Measurements from ENCODE around the gene GJB2.
A peak's percentile ranks its signal among the peaks of the same experiment; 100 is the strongest.

The GJB2 gene

DNA sequence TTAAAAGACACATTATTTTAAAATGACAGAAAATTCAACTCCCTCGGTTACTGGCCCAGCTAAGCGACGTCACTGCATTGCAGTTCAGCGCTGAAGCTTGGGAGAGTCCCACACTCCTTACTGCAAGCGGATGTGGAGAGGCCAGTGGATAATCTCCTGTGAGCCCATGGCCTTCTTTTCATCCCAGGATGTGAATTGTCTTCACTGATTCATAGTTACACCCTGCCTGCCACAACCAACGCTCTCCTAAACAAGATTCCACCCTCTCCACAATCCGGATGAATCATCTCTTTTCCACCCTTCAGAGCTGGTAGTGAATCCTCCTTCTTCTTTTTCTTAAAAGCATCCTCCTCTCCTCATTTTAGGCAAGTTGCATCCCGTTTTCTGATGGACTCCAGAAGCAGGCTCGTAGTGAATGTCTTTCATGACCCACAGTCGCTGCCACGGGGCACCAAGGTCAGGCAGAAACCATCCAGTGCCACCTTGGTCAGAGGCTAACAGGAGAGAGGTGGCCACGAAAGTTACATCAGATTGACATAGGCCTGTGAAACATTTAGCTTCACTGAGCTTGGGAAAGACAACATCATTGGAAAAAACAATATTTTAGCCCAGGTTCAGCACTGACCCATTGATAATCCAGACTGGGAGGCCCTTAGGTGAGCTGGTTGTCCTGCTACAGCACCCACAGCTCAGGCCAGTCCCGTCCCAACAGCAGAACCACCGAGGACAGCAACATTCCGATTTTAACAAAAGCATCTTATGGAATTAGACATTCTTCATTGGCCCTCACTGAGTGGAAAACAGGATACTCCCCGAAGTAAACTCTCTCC is 2.0 kb downstream of the GJB2 start:
- H3K27ac Mint-ChIP-seq, result no peak overlapping the region
- TF ChIP-seq CTCF (IDR thresholded peaks at IDR 0.05), result no peak
- no peak overlapping the region for H3K4me3 Mint-ChIP-seq
- no peaks in the 10 kb centered on the region for H3K9me3 Mint-ChIP-seq
- H3K27me3 Mint-ChIP-seq (ENCODE audit: low read depth, poor library complexity), result peaks cover 91% of the 10 kb centered on the region
- H3K36me3 Mint-ChIP-seq (ENCODE audit: low read depth), result no peaks in the 10 kb centered on the region
- H3K4me1 Mint-ChIP-seq, result peaks cover 12% of the 10 kb centered on the region
- DNase-seq, result no peak

DNA sequence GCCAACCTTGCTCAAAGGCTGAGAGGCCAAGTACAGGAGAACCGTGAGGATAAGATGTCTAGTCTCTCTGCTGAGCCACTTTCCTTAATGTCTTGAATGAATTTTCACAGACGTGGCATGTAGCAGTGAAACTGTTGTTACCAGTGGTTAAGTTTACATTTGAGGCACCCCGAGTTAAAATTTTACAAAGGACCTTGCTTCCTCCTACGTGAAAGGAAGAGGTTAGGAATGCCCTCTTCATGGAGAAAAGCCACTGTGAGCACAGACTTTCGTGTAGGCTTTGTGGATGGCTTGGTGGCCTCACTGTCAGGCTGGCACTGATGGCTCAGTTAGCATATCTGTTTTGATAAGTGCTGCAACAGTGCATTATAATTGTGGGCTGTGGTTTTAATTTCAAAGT is 2.7 kb downstream of the GJB2 start:
- TF ChIP-seq CTCF (IDR thresholded peaks at IDR 0.05), result no peak
- H3K27ac Mint-ChIP-seq, result no peak overlapping the region
- H3K36me3 Mint-ChIP-seq (ENCODE audit: low read depth), result no peaks in the 10 kb centered on the region
- no peak for DNase-seq
- H3K9me3 Mint-ChIP-seq, result no peaks in the 10 kb centered on the region
- no peak overlapping the region for H3K4me3 Mint-ChIP-seq
- peaks cover 12% of the 10 kb centered on the region for H3K4me1 Mint-ChIP-seq
- H3K27me3 Mint-ChIP-seq (ENCODE audit: low read depth, poor library complexity), result peaks cover 89% of the 10 kb centered on the region

DNA sequence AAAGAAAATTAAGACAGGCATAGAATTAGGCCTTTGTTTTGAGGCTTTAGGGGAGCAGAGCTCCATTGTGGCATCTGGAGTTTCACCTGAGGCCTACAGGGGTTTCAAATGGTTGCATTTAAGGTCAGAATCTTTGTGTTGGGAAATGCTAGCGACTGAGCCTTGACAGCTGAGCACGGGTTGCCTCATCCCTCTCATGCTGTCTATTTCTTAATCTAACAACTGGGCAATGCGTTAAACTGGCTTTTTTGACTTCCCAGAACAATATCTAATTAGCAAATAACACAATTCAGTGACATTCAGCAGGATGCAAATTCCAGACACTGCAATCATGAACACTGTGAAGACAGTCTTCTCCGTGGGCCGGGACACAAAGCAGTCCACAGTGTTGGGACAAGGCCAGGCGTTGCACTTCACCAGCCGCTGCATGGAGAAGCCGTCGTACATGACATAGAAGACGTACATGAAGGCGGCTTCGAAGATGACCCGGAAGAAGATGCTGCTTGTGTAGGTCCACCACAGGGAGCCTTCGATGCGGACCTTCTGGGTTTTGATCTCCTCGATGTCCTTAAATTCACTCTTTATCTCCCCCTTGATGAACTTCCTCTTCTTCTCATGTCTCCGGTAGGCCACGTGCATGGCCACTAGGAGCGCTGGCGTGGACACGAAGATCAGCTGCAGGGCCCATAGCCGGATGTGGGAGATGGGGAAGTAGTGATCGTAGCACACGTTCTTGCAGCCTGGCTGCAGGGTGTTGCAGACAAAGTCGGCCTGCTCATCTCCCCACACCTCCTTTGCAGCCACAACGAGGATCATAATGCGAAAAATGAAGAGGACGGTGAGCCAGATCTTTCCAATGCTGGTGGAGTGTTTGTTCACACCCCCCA is 3.8 kb downstream of the GJB2 start:
- no peak for DNase-seq
- H3K4me1 Mint-ChIP-seq, result peaks cover 7% of the 10 kb centered on the region
- no peak overlapping the region for H3K4me3 Mint-ChIP-seq
- peak; percentile 9 for TF ChIP-seq CTCF (IDR thresholded peaks at IDR 0.05)
- peaks cover 88% of the 10 kb centered on the region for H3K27me3 Mint-ChIP-seq (ENCODE audit: low read depth, poor library complexity)
- no peaks in the 10 kb centered on the region for H3K36me3 Mint-ChIP-seq (ENCODE audit: low read depth)
- no peak overlapping the region for H3K27ac Mint-ChIP-seq
- no peaks in the 10 kb centered on the region for H3K9me3 Mint-ChIP-seq

DNA sequence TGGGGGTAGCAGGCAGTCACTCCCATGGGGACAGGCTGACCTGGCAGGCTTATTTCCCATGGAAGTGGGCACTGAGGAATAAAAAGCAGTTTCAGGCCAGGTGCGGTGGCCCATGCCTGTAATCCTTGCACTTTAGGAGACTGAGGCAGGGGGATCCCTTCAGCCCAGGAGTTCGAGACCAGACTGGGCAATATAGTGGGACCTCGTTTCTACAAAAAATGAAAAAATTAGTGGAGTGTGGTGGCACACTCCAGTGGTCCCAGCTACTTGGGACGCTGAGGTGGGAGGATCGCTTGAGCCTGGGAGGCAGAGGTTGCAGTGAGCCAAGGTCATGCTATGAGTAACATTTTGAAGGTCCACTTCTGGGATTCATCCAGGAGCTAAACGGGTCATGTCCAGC is 6.0 kb downstream of the GJB2 start:
- no peaks in the 10 kb centered on the region for H3K36me3 Mint-ChIP-seq (ENCODE audit: low read depth)
- no peak overlapping the region for H3K4me3 Mint-ChIP-seq
- no peaks in the 10 kb centered on the region for H3K4me1 Mint-ChIP-seq
- no peak for DNase-seq
- no peak for TF ChIP-seq CTCF (IDR thresholded peaks at IDR 0.05)
- peaks cover 81% of the 10 kb centered on the region for H3K27me3 Mint-ChIP-seq (ENCODE audit: low read depth, poor library complexity)
- no peaks in the 10 kb centered on the region for H3K9me3 Mint-ChIP-seq
- H3K27ac Mint-ChIP-seq, result no peak overlapping the region

- Mint-ChIP-seq H3K9me3 (no peaks in the 10 kb centered on the region), H3K4me1 (no peaks in the 10 kb centered on the region), H3K27me3 (ENCODE audit: low read depth, poor library complexity) (peaks cover 74% of the 10 kb centered on the region), H3K4me3 (no peak overlapping the region), H3K27ac (no peak overlapping the region), H3K36me3 (ENCODE audit: low read depth) (no peaks in the 10 kb centered on the region)
- TF ChIP-seq CTCF (IDR thresholded peaks at IDR 0.05), result no peak
- no peak for DNase-seq
These were observed 7.2 kb downstream of the GJB2 start for GRCh38 chr13:20185366-20186056.

Data from nephron progenitor cell (in vitro differentiated cells).